Stimulated activated memory B cell treated with anti-CD40 and anti-IgM and Interleukin-4, amounts not matched to agents 10 μg/mL and 1 μg/mL and 100 μg/mL, for 72 hours (primary cell): Measurements from ENCODE around the gene CALHM3.
A peak's percentile ranks its signal among the peaks of the same experiment; 100 is the strongest.
"Not testable (repeated sequence)": the region's sequence is repeated elsewhere in the genome, so short reads cannot be mapped to it uniquely, and the experiment has no call there.

Source experiments
- ATAC-seq: fragments of 150-1000 bp; cut with Tn5 transposase; 2 replicates; pipeline ENCODE4 v1.10.0; 2021
- H3K27ac Mint-ChIP-seq: one replicate; pipeline ENCODE4 v1.8.0; 2022; ENCODE audit warnings: mild to moderate bottlenecking, mixed read lengths
- H3K27me3 Mint-ChIP-seq: one replicate; pipeline ENCODE4 v1.8.0; 2022; ENCODE audit warnings: mixed read lengths
- H3K36me3 Mint-ChIP-seq: one replicate; pipeline ENCODE4 v1.8.0; 2022; ENCODE audit warnings: mixed read lengths
- H3K4me1 Mint-ChIP-seq: one replicate; pipeline ENCODE4 v1.8.0; 2022; ENCODE audit warnings: mixed read lengths
- H3K4me3 Mint-ChIP-seq: one replicate; pipeline ENCODE4 v1.8.0; 2022; ENCODE audit warnings: mild to moderate bottlenecking, moderate library complexity, mixed read lengths
- H3K9me3 Mint-ChIP-seq: one replicate; pipeline ENCODE4 v1.8.0; 2022; ENCODE audit warnings: mixed read lengths

CALHM3 gene

GRCh38 chr10:103479135-103479534, at the start of gene CALHM3:
TSS of gene CALHM3 (minus strand) at chr10:103479240. CDS start at chr10:103479032, 208 bp downstream.
- Mint-ChIP-seq H3K27ac (peak within 1 kb of the TSS; percentile 72), H3K27me3 (no peaks in the 10 kb centered on the region), H3K4me3 (no peak within 1 kb of the TSS), H3K9me3 (peaks cover 1% of the 10 kb centered on the region), H3K36me3 (no peaks in the 10 kb centered on the region), H3K4me1 (peaks cover 16% of the 10 kb centered on the region)
- ATAC-seq, result no peak

GRCh38 chr10:103528549-103528948, 49.5 kb upstream of the CALHM3 start:
- H3K4me3 Mint-ChIP-seq, result no peak overlapping the region
- peaks cover 7% of the 10 kb centered on the region for H3K36me3 Mint-ChIP-seq
- H3K4me1 Mint-ChIP-seq, result no peaks in the 10 kb centered on the region
- H3K27ac Mint-ChIP-seq, result no peak overlapping the region
- peaks cover 19% of the 10 kb centered on the region for H3K9me3 Mint-ChIP-seq
- ATAC-seq, result no peak
- peaks cover 56% of the 10 kb centered on the region for H3K27me3 Mint-ChIP-seq

- not testable (repeated sequence) for H3K27ac Mint-ChIP-seq, ATAC-seq, H3K36me3 Mint-ChIP-seq, H3K4me1 Mint-ChIP-seq, H3K4me3 Mint-ChIP-seq
- Mint-ChIP-seq H3K27me3 (peaks cover 45% of the 10 kb centered on the region), H3K9me3 (peaks cover 19% of the 10 kb centered on the region)
Measured at GRCh38 chr10:103527476-103527875, 48.4 kb upstream of the CALHM3 start.

GRCh38 chr10:103525901-103526300, 46.9 kb upstream of the CALHM3 start:
- Mint-ChIP-seq H3K36me3 (peaks cover 7% of the 10 kb centered on the region), H3K27me3 (peaks cover 48% of the 10 kb centered on the region), H3K9me3 (peaks cover 20% of the 10 kb centered on the region), H3K4me3 (no peak overlapping the region), H3K4me1 (no peaks in the 10 kb centered on the region), H3K27ac (no peak overlapping the region)
- no peak for ATAC-seq

- Mint-ChIP-seq H3K4me1 (no peaks in the 10 kb centered on the region), H3K27me3 (peaks cover 50% of the 10 kb centered on the region), H3K27ac (no peak overlapping the region), H3K4me3 (no peak overlapping the region), H3K36me3 (peaks cover 7% of the 10 kb centered on the region), H3K9me3 (peaks cover 15% of the 10 kb centered on the region)
- ATAC-seq, result no peak
Measured at GRCh38 chr10:103523683-103524082, 44.6 kb upstream of the CALHM3 start.

GRCh38 chr10:103522006-103522405, 43.0 kb upstream of the CALHM3 start:
- not testable (repeated sequence) for H3K36me3 Mint-ChIP-seq, H3K27ac Mint-ChIP-seq, H3K4me3 Mint-ChIP-seq, ATAC-seq, H3K4me1 Mint-ChIP-seq
- peaks cover 48% of the 10 kb centered on the region for H3K27me3 Mint-ChIP-seq
- peaks cover 18% of the 10 kb centered on the region for H3K9me3 Mint-ChIP-seq

- Mint-ChIP-seq H3K9me3 (peaks cover 9% of the 10 kb centered on the region), H3K27me3 (peaks cover 31% of the 10 kb centered on the region), H3K27ac (no peak overlapping the region), H3K36me3 (peaks cover 2% of the 10 kb centered on the region), H3K4me1 (peaks cover 10% of the 10 kb centered on the region), H3K4me3 (no peak overlapping the region)
- ATAC-seq, result no peak
Measured at GRCh38 chr10:103519798-103520197, 40.8 kb upstream of the CALHM3 start.

- no peak overlapping the region for H3K4me3 Mint-ChIP-seq
- ATAC-seq, result no peak
- H3K27me3 Mint-ChIP-seq, result peaks cover 25% of the 10 kb centered on the region
- H3K4me1 Mint-ChIP-seq, result peaks cover 10% of the 10 kb centered on the region
- H3K27ac Mint-ChIP-seq, result no peak overlapping the region
- H3K9me3 Mint-ChIP-seq, result peaks cover 6% of the 10 kb centered on the region
- H3K36me3 Mint-ChIP-seq, result no peaks in the 10 kb centered on the region
Measured at GRCh38 chr10:103517234-103518085, 38.4 kb upstream of the CALHM3 start.

GRCh38 chr10:103514244-103514643, 35.2 kb upstream of the CALHM3 start:
- Mint-ChIP-seq H3K4me3 (no peak overlapping the region), H3K27ac (no peak overlapping the region), H3K9me3 (peaks cover 4% of the 10 kb centered on the region), H3K4me1 (peaks cover 10% of the 10 kb centered on the region), H3K36me3 (no peaks in the 10 kb centered on the region), H3K27me3 (no peaks in the 10 kb centered on the region)
- ATAC-seq, result no peak

- Mint-ChIP-seq H3K36me3 (no peaks in the 10 kb centered on the region), H3K27me3 (peaks cover 2% of the 10 kb centered on the region), H3K27ac (no peak overlapping the region), H3K9me3 (peaks cover 4% of the 10 kb centered on the region), H3K4me1 (peaks cover 10% of the 10 kb centered on the region), H3K4me3 (no peak overlapping the region)
- no peak for ATAC-seq
Measured at GRCh38 chr10:103513380-103514060, 34.5 kb upstream of the CALHM3 start.

GRCh38 chr10:103512591-103513379, 33.7 kb upstream of the CALHM3 start:
- Mint-ChIP-seq H3K36me3 (no peaks in the 10 kb centered on the region), H3K4me3 (no peak overlapping the region), H3K4me1 (peaks cover 10% of the 10 kb centered on the region), H3K9me3 (no peaks in the 10 kb centered on the region), H3K27me3 (peaks cover 9% of the 10 kb centered on the region), H3K27ac (no peak overlapping the region)
- no peak for ATAC-seq

- ATAC-seq, result no peak
- no peaks in the 10 kb centered on the region for H3K36me3 Mint-ChIP-seq
- peaks cover 15% of the 10 kb centered on the region for H3K27me3 Mint-ChIP-seq
- H3K9me3 Mint-ChIP-seq, result no peaks in the 10 kb centered on the region
- no peak overlapping the region for H3K27ac Mint-ChIP-seq
- H3K4me1 Mint-ChIP-seq, result peaks cover 10% of the 10 kb centered on the region
- no peak overlapping the region for H3K4me3 Mint-ChIP-seq
Measured at GRCh38 chr10:103512166-103512565, 33.1 kb upstream of the CALHM3 start.

- Mint-ChIP-seq H3K9me3 (no peaks in the 10 kb centered on the region), H3K27me3 (peaks cover 25% of the 10 kb centered on the region), H3K27ac (no peak overlapping the region), H3K36me3 (no peaks in the 10 kb centered on the region), H3K4me3 (no peak overlapping the region), H3K4me1 (peaks cover 10% of the 10 kb centered on the region)
- ATAC-seq, result no peak
Measured at GRCh38 chr10:103510791-103511752, 32.0 kb upstream of the CALHM3 start.

GRCh38 chr10:103510046-103510685, 31.1 kb upstream of the CALHM3 start:
- H3K9me3 Mint-ChIP-seq, result no peaks in the 10 kb centered on the region

More at GRCh38 chr10:103510046-103510685, 31.1 kb upstream of the CALHM3 start:
- Mint-ChIP-seq H3K4me1 (peaks cover 3% of the 10 kb centered on the region), H3K27ac (no peak overlapping the region), H3K27me3 (peaks cover 32% of the 10 kb centered on the region), H3K4me3 (no peak overlapping the region), H3K36me3 (no peaks in the 10 kb centered on the region)
- ATAC-seq, result no peak
